Cardiac fibroblast (primary cell): ENCODE results near the gene ART3.
"Not testable (repeated sequence)": the region's sequence is repeated elsewhere in the genome, so short reads cannot be mapped to it uniquely, and the experiment has no call there.

Source experiments
- DNase-seq, 2 donors: peaks; one replicate each; pipeline versions ENCODE4 v3.0.0 to v3.0.0-alpha.2; 2010; ENCODE audit warnings: low read depth in 2 of 2
- H3K4me3 ChIP-seq, 2 donors: replicated peaks in 1 of 2; 1 replicate in 1 of 2; 2 replicates in 1 of 2; pipeline ENCODE4 v1.5.1; 2011; ENCODE audit warnings: low read depth in 2 of 2, low read length in 2 of 2, mild to moderate bottlenecking in 2 of 2, moderate library complexity in 1 of 2
- CTCF ChIP-seq: IDR thresholded peaks from one replicate; pipeline ENCODE4 v1.5.1; 2011; ENCODE audit warnings: low read depth, mild to moderate bottlenecking, low read length, inconsistent platforms

Gene ART3

GRCh38 chr4:76074468-76074867, at the start of gene ART3:
TSS of gene ART3 (plus strand) at chr4:76074709. CDS start at chr4:76075890, 1,181 bp downstream.
- H3K4me3 ChIP-seq: no peak within 1 kb of the TSS
- DNase-seq: no peak
- TF ChIP-seq CTCF: no peak

- peak overlapping the region in 1 of 2 donors; percentile 18 for H3K4me3 ChIP-seq
- DNase-seq: peak; percentile 32 to 41
- no peak for TF ChIP-seq CTCF
Observed at GRCh38 chr4:76028350-76028765, 46.2 kb upstream of the ART3 start.

- TF ChIP-seq CTCF: no peak
- H3K4me3 ChIP-seq: no peak overlapping the region
Observed at GRCh38 chr4:76029300-76029699, 45.2 kb upstream of the ART3 start.

GRCh38 chr4:76035141-76035540, 39.4 kb upstream of the ART3 start:
- no peak for TF ChIP-seq CTCF
- no peak overlapping the region for H3K4me3 ChIP-seq
- no peak for DNase-seq

More at GRCh38 chr4:76029300-76029699, 45.2 kb upstream of the ART3 start:
- no peak for DNase-seq

GRCh38 chr4:76035799-76036380, 38.6 kb upstream of the ART3 start, which contains the start of gene CXCL11:
TSS of gene CXCL11 (minus strand) at chr4:76036070. CDS start at chr4:76035987, 83 bp downstream.
- H3K4me3 ChIP-seq: no peak within 1 kb of the TSS
- peak in 1 of 2 donors; percentile 11 for DNase-seq
- TF ChIP-seq CTCF: no peak

GRCh38 chr4:76036855-76037254, 37.7 kb upstream of the ART3 start:
- DNase-seq: no peak
- no peak overlapping the region for H3K4me3 ChIP-seq
- TF ChIP-seq CTCF: no peak

- DNase-seq: peak in 1 of 2 donors; percentile 38
- H3K4me3 ChIP-seq: not testable (repeated sequence)
Observed at GRCh38 chr4:76042241-76042998, 32.1 kb upstream of the ART3 start.

GRCh38 chr4:76043306-76043705, 31.2 kb upstream of the ART3 start:
- DNase-seq, H3K4me3 ChIP-seq: not testable (repeated sequence)

- DNase-seq, H3K4me3 ChIP-seq: not testable (repeated sequence)
Observed at GRCh38 chr4:76044686-76045085, 29.8 kb upstream of the ART3 start.

- H3K4me3 ChIP-seq, DNase-seq: not testable (repeated sequence)
Observed at GRCh38 chr4:76049860-76050416, 24.6 kb upstream of the ART3 start.

- not testable (repeated sequence) for H3K4me3 ChIP-seq, DNase-seq
Observed at GRCh38 chr4:76050560-76051050, 23.9 kb upstream of the ART3 start.
